Panc1 (cell line): ENCODE data around the gene RGS6. TPM values are rescaled to one million over a fixed set of nuclear protein-coding genes. Genes with fewer than 3 reads are reported as not detected.

Source experiments
- ATAC-seq: fragments of 200-7000 bp; cut with Tn5 transposase; 2 replicates; pipeline ENCODE4 v1.9.1; 2020; ENCODE audit warnings: mild to moderate bottlenecking, moderate library complexity
- BruUV-seq: library from RNA; stranded (reverse); fragments of 400-500 nt; replicated peaks from 2 replicates; lab custom pipeline; 2021; lab: Mats Ljungman, UMichigan
- CTCF ChIA-PET: fragments of 300-600 bp; sonication (Branson Sonifier 250); formaldehyde crosslinking; loops from one replicate; lab custom pipeline; 2022; ENCODE audit warnings: antibody characterized with exemption; lab: Charles Lee
- POLR2A ChIA-PET: fragments of 300-600 bp; sonication (Branson Sonifier 250); formaldehyde crosslinking; loops from one replicate; lab custom pipeline; 2022; ENCODE audit warnings: antibody characterized with exemption; lab: Charles Lee
- DNase-seq: peaks from one replicate; pipeline ENCODE4 v3.0.0-alpha.2; 2010; ENCODE audit warnings: low read depth, low spot score
- H3K27ac ChIP-seq: 2 replicates; pipeline ENCODE4 v1.5.1; 2011; ENCODE audit warnings: mild to moderate bottlenecking, low read length, inconsistent platforms
- H3K27me3 ChIP-seq: fragments of 200-500 bp; sonication (Bioruptor generic); 2 replicates; pipeline ENCODE4 v1.6.0; 2014; ENCODE audit warnings: low read length, inconsistent platforms; ENCODE audit not compliant: control insufficient read depth, insufficient read depth
- H3K36me3 ChIP-seq: fragments of 200-500 bp; sonication (Bioruptor generic); 2 replicates; pipeline ENCODE4 v1.5.1; 2014; ENCODE audit warnings: inconsistent platforms, mild to moderate bottlenecking, low read length, moderate library complexity; ENCODE audit not compliant: control insufficient read depth, insufficient read depth
- H3K4me1 ChIP-seq: 2 replicates; pipeline ENCODE4 v1.5.1; 2011; ENCODE audit warnings: inconsistent platforms, mild to moderate bottlenecking, low read length, moderate library complexity; ENCODE audit not compliant: control insufficient read depth, insufficient read depth
- H3K4me3 ChIP-seq, 2 experiments: 2 replicates each; pipeline ENCODE4 v1.5.1; 2011 to 2012; ENCODE audit warnings: low read depth in 2 of 2, low read length in 2 of 2, mild to moderate bottlenecking in 2 of 2, inconsistent platforms in 1 of 2, moderate library complexity in 1 of 2
- H3K9me3 ChIP-seq: fragments of 200-500 bp; sonication (Bioruptor generic); 2 replicates; pipeline ENCODE4 v1.5.1; 2014; ENCODE audit warnings: low read depth, mild to moderate bottlenecking, inconsistent platforms, low read length, moderate library complexity; ENCODE audit not compliant: control insufficient read depth, insufficient read depth
- CTCF ChIP-seq: fragments of 450-650 bp; IDR thresholded peaks from 2 replicates; pipeline ENCODE4 v1.5.1; 2017; ENCODE audit warnings: mild to moderate bottlenecking
- POLR2AphosphoS5 ChIP-seq: IDR thresholded peaks from 2 replicates; pipeline ENCODE4 v1.6.1; 2012; ENCODE audit warnings: mild to moderate bottlenecking, low read depth, low read length, moderate library complexity
- SIN3A ChIP-seq: IDR thresholded peaks from 2 replicates; pipeline ENCODE4 v1.6.1; 2012; ENCODE audit warnings: low read depth, mild to moderate bottlenecking, low read length, moderate library complexity, borderline replicate concordance; ENCODE audit not compliant: insufficient read depth
- TCF7L2 ChIP-seq: IDR thresholded peaks from 2 replicates; pipeline ENCODE4 v1.6.1; 2011; ENCODE audit warnings: mild to moderate bottlenecking, low read depth, low read length, inconsistent platforms
- in situ Hi-C: cut with HindIII; loops from 2 replicates; pipeline ENCODE4 v1.10.0; 2016; ENCODE audit warnings: low sequenced_read_pairs, low pct_unique_long_range_greater_than_20kb
- intact Hi-C: fragments of 100-400 bp; cut with micrococcal nuclease; formaldehyde crosslinking; loops from one replicate; pipeline ENCODE4 v1.10.0; 2022; ENCODE audit not compliant: unreplicated experiment
- total RNA-seq: library from RNA; stranded (reverse); gene quantifications from one replicate; pipeline ENCODE4 v1.2.1, GENCODE V29; 2021; ENCODE audit not compliant: unreplicated experiment
- TF ChIP-seq, protein P1 (sequence below), 2 experiments: IDR thresholded peaks; 2 replicates each; pipeline ENCODE4 v1.6.1; 2011 to 2012; ENCODE audit warnings: low read depth in 2 of 2, control low read depth in 1 of 2, low read length in 1 of 2, mild to moderate bottlenecking in 1 of 2, moderate library complexity in 1 of 2; ENCODE audit not compliant: insufficient read depth in 1 of 2

Gene RGS6
- total RNA-seq, 1 experiment from 2014 or later: not detected

DNA sequence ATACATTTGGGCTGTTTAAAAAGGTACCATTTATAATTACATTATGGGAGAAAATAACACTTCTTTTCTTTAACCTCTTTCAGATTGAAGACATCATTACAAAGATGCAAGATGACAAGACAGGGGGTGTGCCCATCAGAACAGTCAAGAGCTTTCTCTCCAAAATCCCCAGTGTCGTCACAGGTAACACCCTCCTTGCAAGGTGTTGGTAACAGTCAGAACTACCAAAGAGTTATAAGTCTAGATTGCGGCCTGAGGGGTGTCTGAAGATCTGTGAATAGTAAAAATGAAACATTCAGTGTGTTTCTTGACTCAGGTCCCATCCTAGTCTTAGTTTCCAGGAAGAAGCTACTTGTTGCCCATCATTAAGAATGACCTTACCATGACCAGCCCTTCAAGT, 419.8 kb downstream of the RGS6 start:
- BruUV-seq: no TSS peak
- Histone ChIP-seq H3K4me3 (no peak overlapping the region), H3K4me1 (no peaks in the 10 kb centered on the region), H3K27ac (no peak overlapping the region), H3K27me3 (no peaks in the 10 kb centered on the region), H3K9me3 (no peaks in the 10 kb centered on the region), H3K36me3 (no peaks in the 10 kb centered on the region)
- ATAC-seq (no peak), DNase-seq (no peak)
- intact Hi-C loops: no loop called here
- CTCF ChIA-PET: no interaction called here
- TF ChIP-seq POLR2AphosphoS5 (no peak), CTCF (no peak), SIN3A (no peak), TCF7L2 (no peak)
- TF ChIP-seq, protein P1, sequence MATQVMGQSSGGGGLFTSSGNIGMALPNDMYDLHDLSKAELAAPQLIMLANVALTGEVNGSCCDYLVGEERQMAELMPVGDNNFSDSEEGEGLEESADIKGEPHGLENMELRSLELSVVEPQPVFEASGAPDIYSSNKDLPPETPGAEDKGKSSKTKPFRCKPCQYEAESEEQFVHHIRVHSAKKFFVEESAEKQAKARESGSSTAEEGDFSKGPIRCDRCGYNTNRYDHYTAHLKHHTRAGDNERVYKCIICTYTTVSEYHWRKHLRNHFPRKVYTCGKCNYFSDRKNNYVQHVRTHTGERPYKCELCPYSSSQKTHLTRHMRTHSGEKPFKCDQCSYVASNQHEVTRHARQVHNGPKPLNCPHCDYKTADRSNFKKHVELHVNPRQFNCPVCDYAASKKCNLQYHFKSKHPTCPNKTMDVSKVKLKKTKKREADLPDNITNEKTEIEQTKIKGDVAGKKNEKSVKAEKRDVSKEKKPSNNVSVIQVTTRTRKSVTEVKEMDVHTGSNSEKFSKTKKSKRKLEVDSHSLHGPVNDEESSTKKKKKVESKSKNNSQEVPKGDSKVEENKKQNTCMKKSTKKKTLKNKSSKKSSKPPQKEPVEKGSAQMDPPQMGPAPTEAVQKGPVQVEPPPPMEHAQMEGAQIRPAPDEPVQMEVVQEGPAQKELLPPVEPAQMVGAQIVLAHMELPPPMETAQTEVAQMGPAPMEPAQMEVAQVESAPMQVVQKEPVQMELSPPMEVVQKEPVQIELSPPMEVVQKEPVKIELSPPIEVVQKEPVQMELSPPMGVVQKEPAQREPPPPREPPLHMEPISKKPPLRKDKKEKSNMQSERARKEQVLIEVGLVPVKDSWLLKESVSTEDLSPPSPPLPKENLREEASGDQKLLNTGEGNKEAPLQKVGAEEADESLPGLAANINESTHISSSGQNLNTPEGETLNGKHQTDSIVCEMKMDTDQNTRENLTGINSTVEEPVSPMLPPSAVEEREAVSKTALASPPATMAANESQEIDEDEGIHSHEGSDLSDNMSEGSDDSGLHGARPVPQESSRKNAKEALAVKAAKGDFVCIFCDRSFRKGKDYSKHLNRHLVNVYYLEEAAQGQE (IDR thresholded peaks at IDR 0.05; ENCODE audit: insufficient read depth in 1 of 2, low read depth in 2 of 2, low read length in 1 of 2): no peak
- in situ Hi-C loops: no loop called here
- POLR2A ChIA-PET: no interaction called here

DNA sequence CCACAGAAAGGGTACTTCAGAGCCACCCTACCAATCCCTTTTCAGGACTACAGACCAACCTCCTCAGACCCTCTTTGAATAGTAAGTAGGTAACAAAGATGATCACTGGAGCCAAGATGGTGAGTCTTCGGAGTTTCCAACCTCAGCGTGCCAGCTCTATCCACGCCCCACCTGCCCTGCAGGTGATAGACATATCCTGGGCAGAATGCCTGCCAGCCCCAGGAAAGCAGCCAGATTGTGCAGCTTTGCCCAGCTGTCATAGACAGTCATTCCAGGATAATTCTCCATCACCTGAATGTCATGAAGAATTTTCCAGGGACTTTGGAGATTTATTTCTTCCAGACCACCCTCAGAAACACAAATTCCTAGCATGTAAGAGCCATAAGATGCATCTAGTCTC, 434.4 kb downstream of the RGS6 start:
- Histone ChIP-seq H3K4me1 (no peaks in the 10 kb centered on the region), H3K27me3 (no peaks in the 10 kb centered on the region), H3K4me3 (no peak overlapping the region), H3K36me3 (no peaks in the 10 kb centered on the region), H3K27ac (no peak overlapping the region), H3K9me3 (no peaks in the 10 kb centered on the region)
- CTCF ChIA-PET: no interaction called here
- ATAC-seq (no peak), DNase-seq (no peak)
- no TSS peak for BruUV-seq
- POLR2A ChIA-PET: no interaction called here
- intact Hi-C loops: no loop called here
- TF ChIP-seq, protein P1 (IDR thresholded peaks at IDR 0.05; ENCODE audit: insufficient read depth in 1 of 2, low read depth in 2 of 2, low read length in 1 of 2): no peak
- TF ChIP-seq POLR2AphosphoS5 (no peak), TCF7L2 (no peak), SIN3A (no peak), CTCF (no peak)
- in situ Hi-C loops: no loop called here
